NCI-H460 (cell line): ENCODE data around the gene CD101. TPM values are rescaled to one million over a fixed set of nuclear protein-coding genes. Genes with fewer than 3 reads are reported as not detected.
"Not testable (repeated sequence)": the region's sequence is repeated elsewhere in the genome, so short reads cannot be mapped to it uniquely, and the experiment has no call there.

ENCODE experiments used
- DNase-seq: peaks from one replicate; pipeline ENCODE4 v3.0.0-alpha.2; 2016; ENCODE audit warnings: low read depth; ENCODE audit errors: extremely low read depth
- polyA plus RNA-seq: library from polyadenylated mRNA; depleted of rRNA; stranded (reverse); fragments of >200 nt; gene quantifications from 2 replicates; pipeline ENCODE4 v1.2.3, GENCODE V29; 2014; cell fraction: nucleus; rRNA removed
- total RNA-seq: library from RNA; depleted of rRNA; stranded (reverse); fragments of >200 nt; shearing (Covaris generic); gene quantifications from 2 replicates; pipeline ENCODE4 v1.2.3, GENCODE V29; 2014; rRNA removed

The CD101 gene, protein sequence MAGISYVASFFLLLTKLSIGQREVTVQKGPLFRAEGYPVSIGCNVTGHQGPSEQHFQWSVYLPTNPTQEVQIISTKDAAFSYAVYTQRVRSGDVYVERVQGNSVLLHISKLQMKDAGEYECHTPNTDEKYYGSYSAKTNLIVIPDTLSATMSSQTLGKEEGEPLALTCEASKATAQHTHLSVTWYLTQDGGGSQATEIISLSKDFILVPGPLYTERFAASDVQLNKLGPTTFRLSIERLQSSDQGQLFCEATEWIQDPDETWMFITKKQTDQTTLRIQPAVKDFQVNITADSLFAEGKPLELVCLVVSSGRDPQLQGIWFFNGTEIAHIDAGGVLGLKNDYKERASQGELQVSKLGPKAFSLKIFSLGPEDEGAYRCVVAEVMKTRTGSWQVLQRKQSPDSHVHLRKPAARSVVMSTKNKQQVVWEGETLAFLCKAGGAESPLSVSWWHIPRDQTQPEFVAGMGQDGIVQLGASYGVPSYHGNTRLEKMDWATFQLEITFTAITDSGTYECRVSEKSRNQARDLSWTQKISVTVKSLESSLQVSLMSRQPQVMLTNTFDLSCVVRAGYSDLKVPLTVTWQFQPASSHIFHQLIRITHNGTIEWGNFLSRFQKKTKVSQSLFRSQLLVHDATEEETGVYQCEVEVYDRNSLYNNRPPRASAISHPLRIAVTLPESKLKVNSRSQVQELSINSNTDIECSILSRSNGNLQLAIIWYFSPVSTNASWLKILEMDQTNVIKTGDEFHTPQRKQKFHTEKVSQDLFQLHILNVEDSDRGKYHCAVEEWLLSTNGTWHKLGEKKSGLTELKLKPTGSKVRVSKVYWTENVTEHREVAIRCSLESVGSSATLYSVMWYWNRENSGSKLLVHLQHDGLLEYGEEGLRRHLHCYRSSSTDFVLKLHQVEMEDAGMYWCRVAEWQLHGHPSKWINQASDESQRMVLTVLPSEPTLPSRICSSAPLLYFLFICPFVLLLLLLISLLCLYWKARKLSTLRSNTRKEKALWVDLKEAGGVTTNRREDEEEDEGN
- 0.17 TPM in 1 of 2 replicates, not detected in the other for total RNA-seq
- polyA plus RNA-seq, result 0.82 TPM in 1 of 2 replicates, not detected in the other

GRCh38 chr1:117001254-117001927 is at the start of gene CD101:
Gene CD101 (plus strand): TSS chr1:117001760. CDS start chr1:117001818, 58 bp downstream.
- no peak for DNase-seq

GRCh38 chr1:116952738-116953275 is 48.8 kb upstream of the CD101 start:
- no peak for DNase-seq

DNA sequence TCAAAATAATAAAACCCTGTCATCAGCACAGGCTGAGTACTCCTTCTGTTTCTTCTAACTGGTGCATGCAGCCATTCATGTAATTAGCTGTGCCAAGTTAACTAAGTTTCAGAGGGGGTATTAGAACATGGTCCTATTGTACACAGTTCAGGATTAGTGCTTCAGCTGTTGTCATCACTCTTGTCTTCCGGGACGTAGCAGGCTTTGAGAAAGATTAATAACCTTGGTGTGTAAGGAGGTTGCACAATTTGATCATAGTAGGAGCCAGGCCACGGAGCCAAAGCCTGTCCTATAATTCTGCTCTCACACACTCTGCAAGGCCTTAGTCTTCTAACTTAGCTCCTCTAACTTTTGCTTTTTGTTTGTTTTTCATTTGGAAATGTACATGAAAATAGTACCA is 47.1 kb upstream of the CD101 start:
- DNase-seq, result no peak

DNA sequence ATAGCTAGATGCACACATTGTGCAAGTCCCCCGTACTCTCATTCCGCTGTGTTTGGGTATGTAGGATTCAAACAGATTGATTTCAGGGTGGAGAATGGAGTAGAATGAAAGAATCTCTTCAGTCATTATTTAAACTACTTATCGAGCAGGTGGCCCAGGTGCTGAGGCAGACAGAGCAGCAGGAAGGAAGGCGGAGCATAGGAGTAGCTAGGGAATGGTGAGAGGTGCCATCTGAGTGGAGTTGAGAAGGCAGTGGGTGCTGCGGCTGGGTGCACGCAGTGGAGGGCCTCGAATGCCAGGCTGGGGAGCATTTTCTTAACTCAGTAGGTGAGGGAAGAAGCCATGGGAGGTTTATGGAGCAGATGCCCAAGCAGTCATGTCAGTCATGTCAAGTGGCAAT is 45.2 kb upstream of the CD101 start:
- no peak for DNase-seq

- no peak for DNase-seq
Observed at GRCh38 chr1:116957646-116958045, 43.9 kb upstream of the CD101 start.

GRCh38 chr1:116958110-116958509 is 43.5 kb upstream of the CD101 start:
- no peak for DNase-seq

GRCh38 chr1:116958977-116959376 is 42.6 kb upstream of the CD101 start:
- no peak for DNase-seq

DNA sequence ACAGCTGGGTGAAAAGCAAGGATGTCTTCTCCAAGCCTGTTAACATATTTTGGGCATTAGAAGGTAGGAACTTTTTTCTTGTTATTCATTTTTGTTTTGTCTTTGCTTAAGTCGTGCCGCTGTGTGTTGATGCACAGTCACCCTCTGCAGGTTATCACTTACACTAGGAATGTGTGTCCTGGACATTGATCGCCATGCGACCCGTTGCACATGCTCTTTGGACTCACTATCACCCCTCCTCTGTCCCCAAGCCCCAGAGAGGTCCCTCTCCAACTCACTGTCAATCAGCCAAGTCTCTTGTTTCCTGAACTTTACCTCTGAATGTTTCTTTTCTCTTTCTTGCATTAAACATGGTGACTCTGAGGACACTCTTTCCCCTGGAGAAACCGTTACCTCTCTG is 40.0 kb upstream of the CD101 start:
- no peak for DNase-seq

GRCh38 chr1:116962987-116963639 is 38.4 kb upstream of the CD101 start:
- no peak for DNase-seq

- DNase-seq, result no peak
Observed at GRCh38 chr1:116966791-116967190, 34.8 kb upstream of the CD101 start.

DNA sequence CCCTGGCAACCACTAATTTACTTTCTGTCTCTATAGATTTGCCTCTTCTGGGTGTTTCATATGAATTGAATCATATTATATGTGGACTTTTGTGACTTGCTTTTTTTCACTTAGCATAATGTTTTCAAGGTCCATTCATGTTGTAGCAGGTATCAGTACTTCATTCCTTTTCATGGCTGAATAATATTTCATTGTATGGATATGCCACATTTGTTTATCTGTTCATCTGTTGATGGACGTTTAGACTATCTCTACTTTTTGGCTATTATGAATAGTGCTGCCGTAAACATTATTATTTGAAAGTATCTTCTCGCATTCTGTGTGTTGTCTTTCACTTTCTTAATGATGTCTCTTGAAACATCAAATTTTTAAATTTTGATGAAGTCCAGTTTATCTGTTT is 32.8 kb upstream of the CD101 start:
- DNase-seq, result no peak

- no peak for DNase-seq
Observed at GRCh38 chr1:116971258-116971860, 30.2 kb upstream of the CD101 start.

DNA sequence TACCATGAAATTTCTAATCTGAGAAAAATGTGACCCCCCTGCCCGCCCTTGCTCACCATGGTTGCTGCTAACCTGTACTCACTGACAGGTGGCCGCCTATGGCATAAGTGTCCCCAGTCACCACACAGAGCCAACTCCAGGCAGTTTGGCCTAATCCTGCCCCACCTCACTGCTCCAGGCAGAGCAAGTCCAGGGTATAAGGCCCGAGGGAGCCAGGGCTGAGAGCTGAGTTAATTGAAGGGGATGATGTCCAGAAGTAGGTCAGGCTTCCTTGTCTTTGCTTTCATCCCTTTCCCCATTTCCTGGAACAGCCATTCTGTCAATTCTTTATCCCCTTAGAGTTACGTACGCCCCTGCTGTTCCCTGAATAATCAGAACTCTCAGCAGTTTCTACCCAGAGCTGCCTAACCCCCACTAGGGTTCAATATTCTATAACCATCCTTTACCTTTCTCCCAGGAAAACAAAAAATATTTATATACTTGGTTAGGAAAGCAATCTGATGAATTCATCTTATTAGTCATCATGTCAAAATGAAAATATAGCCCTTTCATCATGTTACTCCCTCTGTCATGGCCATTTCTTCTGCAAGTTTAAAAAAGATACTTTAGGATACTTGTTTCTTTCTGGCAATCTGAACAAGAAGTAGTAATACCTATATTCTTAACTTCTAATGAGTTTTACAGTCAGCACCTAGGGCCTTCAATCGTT is 29.4 kb upstream of the CD101 start:
- no peak for DNase-seq

DNA sequence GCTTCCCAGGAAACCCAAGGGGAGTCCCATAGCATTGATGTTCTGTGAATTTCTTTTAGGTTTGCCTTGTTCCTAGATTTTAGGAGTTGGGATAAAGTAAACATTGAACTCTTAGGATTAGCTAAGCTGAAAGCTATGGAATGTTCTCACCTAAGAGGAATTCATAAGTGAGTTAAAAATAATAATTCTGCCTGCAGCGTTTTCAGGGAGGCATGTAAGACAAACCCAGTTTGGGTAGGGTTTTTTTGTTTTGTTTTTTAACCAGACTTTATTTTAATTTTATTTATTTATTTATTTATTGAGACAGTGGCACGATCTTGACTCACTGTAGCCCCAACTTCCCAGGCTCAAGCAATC is 28.9 kb upstream of the CD101 start:
- DNase-seq, result no peak

- not testable (repeated sequence) for DNase-seq
Observed at GRCh38 chr1:116980309-116980708, 21.3 kb upstream of the CD101 start.

- DNase-seq, result no peak
Observed at GRCh38 chr1:116981521-116982037, 20.0 kb upstream of the CD101 start.

GRCh38 chr1:116982319-116983004 is 19.1 kb upstream of the CD101 start:
- no peak for DNase-seq

- no peak for DNase-seq
Observed at GRCh38 chr1:116983112-116983511, 18.4 kb upstream of the CD101 start.
